PFSK-1 (cell line): ENCODE measurements around the gene SHC2.

Experiments
- REST ChIP-seq, 2 experiments: IDR thresholded peaks; 2 replicates each; pipeline versions ENCODE4 v1.6.1 to v1.8.0; 2011 to 2012; ENCODE audit warnings: low read depth in 2 of 2, low read length in 2 of 2, control low read depth in 1 of 2, inconsistent platforms in 1 of 2, mild to moderate bottlenecking in 1 of 2, moderate library complexity in 1 of 2; ENCODE audit not compliant: insufficient read depth in 1 of 2
- SIN3A ChIP-seq: IDR thresholded peaks from 2 replicates; pipeline ENCODE4 v1.6.1; 2012; ENCODE audit warnings: mild to moderate bottlenecking, low read length, moderate library complexity, borderline replicate concordance; ENCODE audit not compliant: insufficient read depth
- TAF1 ChIP-seq: IDR thresholded peaks from 2 replicates; pipeline ENCODE4 v1.6.1; 2012; ENCODE audit warnings: low read length, control low read depth, borderline replicate concordance; ENCODE audit not compliant: insufficient read depth

GRCh38 chr19:460877-461720 lies at the start of gene SHC2:
- TF ChIP-seq REST (IDR thresholded peaks at IDR 0.05; ENCODE audit: insufficient read depth in 1 of 2, low read depth in 2 of 2, low read length in 2 of 2) = no peak
- TF ChIP-seq TAF1 = no peak
- TF ChIP-seq SIN3A = no peak
